ENCODE measurements around the gene JAG2.

DNA sequence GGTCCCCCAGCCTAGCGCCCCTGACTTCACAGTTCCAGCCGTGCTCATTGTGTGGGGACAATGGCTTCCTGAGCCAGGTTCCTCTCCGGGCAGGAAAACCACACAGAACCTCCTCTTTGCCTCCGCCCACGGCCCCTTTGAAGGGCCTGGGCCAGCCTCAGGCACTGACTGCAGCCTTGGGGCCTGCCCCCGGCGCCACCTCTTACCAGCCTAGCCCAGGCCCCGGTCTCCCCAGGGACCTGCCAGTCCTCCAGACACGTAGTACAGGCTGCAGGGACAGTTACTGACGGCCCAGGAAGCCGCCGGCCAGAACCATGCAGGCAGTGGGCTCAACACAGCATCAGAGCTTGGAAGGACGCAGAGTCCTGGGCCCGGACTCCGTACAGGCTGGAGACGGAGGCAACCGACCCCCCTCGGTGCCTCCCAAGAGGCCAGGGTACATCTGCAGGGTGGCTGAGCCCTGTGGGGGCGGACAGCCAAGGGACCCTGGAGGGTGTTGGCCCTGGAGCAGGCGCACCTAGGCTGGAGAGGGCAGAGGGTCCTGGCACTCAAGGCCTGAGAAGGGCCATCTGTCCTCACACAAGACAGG, 33.4 kb upstream of the JAG2 start:
- TF ChIP-seq POLR2A (IDR thresholded peaks at IDR 0.05) = no peak
- TF ChIP-seq, protein P1, sequence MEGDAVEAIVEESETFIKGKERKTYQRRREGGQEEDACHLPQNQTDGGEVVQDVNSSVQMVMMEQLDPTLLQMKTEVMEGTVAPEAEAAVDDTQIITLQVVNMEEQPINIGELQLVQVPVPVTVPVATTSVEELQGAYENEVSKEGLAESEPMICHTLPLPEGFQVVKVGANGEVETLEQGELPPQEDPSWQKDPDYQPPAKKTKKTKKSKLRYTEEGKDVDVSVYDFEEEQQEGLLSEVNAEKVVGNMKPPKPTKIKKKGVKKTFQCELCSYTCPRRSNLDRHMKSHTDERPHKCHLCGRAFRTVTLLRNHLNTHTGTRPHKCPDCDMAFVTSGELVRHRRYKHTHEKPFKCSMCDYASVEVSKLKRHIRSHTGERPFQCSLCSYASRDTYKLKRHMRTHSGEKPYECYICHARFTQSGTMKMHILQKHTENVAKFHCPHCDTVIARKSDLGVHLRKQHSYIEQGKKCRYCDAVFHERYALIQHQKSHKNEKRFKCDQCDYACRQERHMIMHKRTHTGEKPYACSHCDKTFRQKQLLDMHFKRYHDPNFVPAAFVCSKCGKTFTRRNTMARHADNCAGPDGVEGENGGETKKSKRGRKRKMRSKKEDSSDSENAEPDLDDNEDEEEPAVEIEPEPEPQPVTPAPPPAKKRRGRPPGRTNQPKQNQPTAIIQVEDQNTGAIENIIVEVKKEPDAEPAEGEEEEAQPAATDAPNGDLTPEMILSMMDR (IDR thresholded peaks at IDR 0.05) = no peak

Measured in suprapubic skin (tissue), 3 donors.